MCF 10A (cell line): ENCODE measurements around the gene EDN1. TPM values are rescaled to one million over a fixed set of nuclear protein-coding genes. Genes with fewer than 3 reads are reported as not detected.
A peak's percentile ranks its signal among the peaks of the same experiment; 100 is the strongest.

Experiments used
- BruUV-seq: library from RNA; stranded (reverse); fragments of 400-500 nt; replicated peaks from 2 replicates; lab custom pipeline; 2021; lab: Mats Ljungman, UMichigan
- CTCF ChIA-PET: fragments of 300-600 bp; sonication (Branson Sonifier 250); formaldehyde crosslinking; extraction: SDS; loops from one replicate; lab custom pipeline; 2021; ENCODE audit warnings: antibody characterized with exemption, inconsistent platforms; lab: Yijun Ruan, JAX
- POLR2A ChIA-PET: fragments of 300-600, 350-650 bp; sonication (Branson Sonifier 250); formaldehyde crosslinking; extraction: SDS; loops from one replicate; lab custom pipeline; 2020; ENCODE audit warnings: antibody characterized with exemption, inconsistent platforms; lab: Yijun Ruan, JAX
- DNase-seq: peaks from one replicate; pipeline ENCODE4 v3.0.0-alpha.2; 2018; ENCODE audit not compliant: unreplicated experiment
- H3K27ac Mint-ChIP-seq: one replicate; pipeline ENCODE4 v1.8.0; 2022; ENCODE audit warnings: mild to moderate bottlenecking, low read depth, mixed read lengths; ENCODE audit not compliant: unreplicated experiment
- H3K27me3 Mint-ChIP-seq: one replicate; pipeline ENCODE4 v1.8.0; 2022; ENCODE audit warnings: mixed read lengths; ENCODE audit not compliant: insufficient read depth, unreplicated experiment
- H3K36me3 Mint-ChIP-seq: one replicate; pipeline ENCODE4 v1.8.0; 2022; ENCODE audit warnings: mild to moderate bottlenecking, moderate library complexity, mixed read lengths; ENCODE audit not compliant: insufficient read depth, unreplicated experiment
- H3K4me1 Mint-ChIP-seq: one replicate; pipeline ENCODE4 v1.8.0; 2022; ENCODE audit warnings: mixed read lengths; ENCODE audit not compliant: insufficient read depth, unreplicated experiment
- H3K4me3 Mint-ChIP-seq: one replicate; pipeline ENCODE4 v1.8.0; 2022; ENCODE audit warnings: mild to moderate bottlenecking, moderate library complexity, mixed read lengths; ENCODE audit not compliant: unreplicated experiment
- H3K9me3 Mint-ChIP-seq: one replicate; pipeline ENCODE4 v1.8.0; 2022; ENCODE audit warnings: mixed read lengths; ENCODE audit not compliant: unreplicated experiment
- CTCF ChIP-seq: fragments of 200-600 bp; IDR thresholded peaks from one replicate; pipeline ENCODE4 v1.8.0; 2022; ENCODE audit warnings: antibody characterized with exemption, mild to moderate bottlenecking; ENCODE audit not compliant: unreplicated experiment
- intact Hi-C: fragments of 100-400 bp; cut with micrococcal nuclease; formaldehyde crosslinking; loops from 2 replicates; pipeline ENCODE4 v1.14.1; 2022
- total RNA-seq: library from RNA; stranded (reverse); gene quantifications from 2 replicates; pipeline ENCODE4 v1.2.3, GENCODE V29; 2022

EDN1 gene
- total RNA-seq, 1 experiment from 2014 or later: 2.7 TPM

DNA sequence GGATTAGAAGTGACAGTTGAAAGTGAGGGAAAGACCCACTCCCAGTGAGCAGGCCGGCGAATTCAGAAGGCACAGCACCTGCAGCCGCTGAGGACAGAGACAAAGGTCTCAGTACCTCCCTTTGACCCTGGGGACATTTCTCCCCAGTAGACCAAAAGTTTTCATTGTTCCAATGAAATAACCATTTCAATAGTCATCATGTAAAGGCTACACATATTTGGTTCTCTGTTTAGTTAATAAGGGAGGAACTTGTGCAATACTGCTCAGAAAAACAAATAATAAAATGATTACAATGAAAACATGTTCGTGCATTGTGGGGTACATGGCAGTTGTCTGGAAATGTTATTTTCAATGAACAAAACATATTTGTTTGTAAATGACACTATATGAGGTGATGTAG is 52.5 kb downstream of the EDN1 start:
- H3K27me3 Mint-ChIP-seq: no peaks in the 10 kb centered on the region
- CTCF ChIA-PET: interaction anchor here (0.6 kb wide), 1 partner anchor 53 kb away, joined by 5 read pairs; no protein-coding TSS in a partner anchor

DNA sequence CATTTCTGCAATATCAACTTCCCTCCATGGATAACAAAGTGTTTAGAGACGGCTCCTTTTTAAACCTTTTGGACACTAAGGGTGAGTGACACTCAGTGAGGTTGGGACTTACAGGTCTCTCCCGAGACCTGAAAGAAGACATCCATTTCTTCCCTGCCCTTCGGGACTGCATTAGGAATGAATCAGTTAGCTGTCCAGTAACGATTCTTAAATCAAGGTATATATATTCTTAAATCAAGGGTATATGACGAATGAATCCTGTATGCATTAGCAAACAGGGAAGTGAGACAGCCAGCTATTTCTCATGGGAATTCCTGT is 52.9 kb downstream of the EDN1 start:
- Mint-ChIP-seq H3K27ac (no peak overlapping the region), H3K9me3 (no peaks in the 10 kb centered on the region), H3K4me1 (peaks cover 9% of the 10 kb centered on the region), H3K36me3 (no peaks in the 10 kb centered on the region), H3K4me3 (no peak overlapping the region), H3K27me3 (no peaks in the 10 kb centered on the region)
- BruUV-seq: no TSS peak
- no peak for DNase-seq
- intact Hi-C loops: no loop called here
- ChIA-PET POLR2A (interaction anchor here (0.5 to 2.6 kb wide), 5 partner anchors 12 to 29 kb away, joined by 3 to 13 read pairs (median 5); no protein-coding TSS in a partner anchor), CTCF (interaction anchor here (0.6 kb wide), 1 partner anchor 53 kb away, joined by 5 read pairs; no protein-coding TSS in a partner anchor)
- TF ChIP-seq CTCF: no peak

More for the DNA sequence above, 52.5 kb downstream of the EDN1 start:
- Mint-ChIP-seq H3K4me1 (peaks cover 9% of the 10 kb centered on the region), H3K4me3 (no peak overlapping the region), H3K36me3 (no peaks in the 10 kb centered on the region), H3K9me3 (no peaks in the 10 kb centered on the region), H3K27ac (no peak overlapping the region)
- no TSS peak for BruUV-seq
- POLR2A ChIA-PET: interaction anchor here (1.7 to 2.6 kb wide), 4 partner anchors 12 to 29 kb away, joined by 4 to 13 read pairs (median 6); no protein-coding TSS in a partner anchor
- no peak for TF ChIP-seq CTCF
- intact Hi-C loops: no loop called here
- DNase-seq: no peak

DNA sequence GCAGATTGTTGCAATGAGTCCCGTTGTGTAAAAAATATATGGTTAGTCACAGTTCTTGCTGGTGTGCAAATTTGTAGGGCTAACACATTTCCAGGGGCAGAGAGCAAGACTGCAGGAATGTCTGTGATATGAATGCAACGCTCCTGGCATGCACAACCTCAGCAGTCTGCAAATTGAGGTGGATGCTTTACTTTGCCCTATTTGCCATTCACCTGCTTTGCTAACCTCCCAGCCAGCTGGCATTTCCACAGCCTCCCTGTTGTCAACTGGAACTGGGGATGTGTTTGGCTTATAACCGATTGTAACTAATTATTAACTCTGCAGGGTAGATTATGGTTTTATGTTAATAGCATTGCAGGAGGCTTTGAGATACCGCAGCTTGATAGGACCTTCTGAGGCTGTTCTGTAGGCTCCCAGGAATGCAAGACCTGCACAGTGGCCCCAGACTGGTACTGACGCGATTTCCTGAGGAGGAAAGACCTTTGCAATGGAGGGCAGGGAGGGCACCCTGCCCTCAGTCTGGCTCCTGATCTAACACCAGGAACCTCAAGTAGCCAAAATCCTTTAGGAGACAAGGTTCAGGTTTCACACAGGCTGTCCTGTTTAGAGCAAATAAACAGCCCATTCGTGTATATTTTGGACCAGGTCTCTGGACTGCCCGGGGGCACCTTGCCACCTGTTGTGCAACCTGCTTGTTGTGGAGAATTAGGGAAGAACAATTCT is 53.4 kb downstream of the EDN1 start:
- TF ChIP-seq CTCF: no peak
- Mint-ChIP-seq H3K4me1 (peaks cover 13% of the 10 kb centered on the region), H3K27ac (no peak overlapping the region), H3K9me3 (no peaks in the 10 kb centered on the region), H3K4me3 (no peak overlapping the region), H3K27me3 (no peaks in the 10 kb centered on the region), H3K36me3 (no peaks in the 10 kb centered on the region)
- ChIA-PET POLR2A (interaction anchor here (0.5 to 2.6 kb wide), 6 partner anchors 11 to 1606 kb away, joined by 3 to 13 read pairs (median 4); no protein-coding TSS in a partner anchor), CTCF (interaction anchor here (0.6 kb wide), 1 partner anchor 54 kb away, joined by 5 read pairs; no protein-coding TSS in a partner anchor)
- BruUV-seq: no TSS peak
- intact Hi-C loops: no loop called here
- peak; percentile 83 for DNase-seq

GRCh38 chr6:12344296-12344695 is 54.1 kb downstream of the EDN1 start:
- intact Hi-C loops: no loop called here

More at GRCh38 chr6:12344296-12344695, 54.1 kb downstream of the EDN1 start:
- Mint-ChIP-seq H3K36me3 (no peaks in the 10 kb centered on the region), H3K4me1 (peaks cover 18% of the 10 kb centered on the region), H3K9me3 (no peaks in the 10 kb centered on the region), H3K4me3 (no peak overlapping the region), H3K27ac (no peak overlapping the region), H3K27me3 (no peaks in the 10 kb centered on the region)
- ChIA-PET CTCF (interaction anchor here (1.1 kb wide), 1 partner anchor 10 kb away, joined by 3 read pairs; no protein-coding TSS in a partner anchor), POLR2A (interaction anchor here (0.6 to 2.6 kb wide), 6 partner anchors 14 to 1607 kb away, joined by 3 to 13 read pairs (median 4); no protein-coding TSS in a partner anchor)
- BruUV-seq: no TSS peak
- DNase-seq: no peak
- TF ChIP-seq CTCF: no peak
